ENCODE results near the gene ZHX3. TPM values are rescaled to one million over a fixed set of nuclear protein-coding genes. Genes with fewer than 3 reads are reported as not detected.

The ZHX3 gene
- total RNA-seq, 1 donor from 2014 or later = 53.3 TPM

DNA sequence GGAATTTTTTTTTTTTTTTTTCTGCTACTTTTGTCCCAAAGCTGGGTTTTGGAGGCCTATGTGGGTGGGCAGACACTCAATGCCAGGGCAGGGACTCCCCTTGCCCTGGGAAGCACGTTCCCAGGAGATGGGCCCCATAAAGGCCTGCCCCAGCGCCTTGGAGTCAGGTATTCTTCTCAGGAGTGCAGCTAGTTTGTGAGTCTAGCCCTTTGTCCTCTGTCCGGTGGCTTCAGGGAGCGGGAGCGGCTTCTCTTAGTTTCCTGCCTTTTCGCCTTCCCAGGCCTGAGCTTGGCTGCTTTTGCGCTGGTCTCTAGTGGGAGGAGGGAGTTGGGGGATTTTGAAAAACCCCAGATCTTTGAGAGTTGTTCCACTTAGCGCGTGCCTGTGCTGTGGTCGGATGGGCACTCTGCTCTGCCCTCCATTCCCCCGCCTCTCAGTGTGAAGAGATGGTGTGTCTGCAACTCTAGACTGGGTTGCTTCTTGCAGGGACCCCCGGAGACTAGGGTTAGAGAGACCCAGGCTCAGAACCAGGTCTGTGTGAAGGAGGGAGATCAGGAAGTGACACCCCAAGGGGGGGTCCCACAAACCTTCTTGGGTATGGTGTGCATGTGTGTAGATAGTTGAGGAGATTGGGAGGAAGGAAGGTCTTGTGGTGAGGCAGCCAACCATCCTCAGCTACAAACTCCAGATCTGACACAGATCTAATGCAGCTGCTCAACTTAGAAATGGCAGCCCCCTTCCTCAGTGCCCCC lies 178.9 kb downstream of the ZHX3 start:
- H3K27ac ChIP-seq = peak overlapping the region; percentile 95 to 98
- TF ChIP-seq, protein P1, sequence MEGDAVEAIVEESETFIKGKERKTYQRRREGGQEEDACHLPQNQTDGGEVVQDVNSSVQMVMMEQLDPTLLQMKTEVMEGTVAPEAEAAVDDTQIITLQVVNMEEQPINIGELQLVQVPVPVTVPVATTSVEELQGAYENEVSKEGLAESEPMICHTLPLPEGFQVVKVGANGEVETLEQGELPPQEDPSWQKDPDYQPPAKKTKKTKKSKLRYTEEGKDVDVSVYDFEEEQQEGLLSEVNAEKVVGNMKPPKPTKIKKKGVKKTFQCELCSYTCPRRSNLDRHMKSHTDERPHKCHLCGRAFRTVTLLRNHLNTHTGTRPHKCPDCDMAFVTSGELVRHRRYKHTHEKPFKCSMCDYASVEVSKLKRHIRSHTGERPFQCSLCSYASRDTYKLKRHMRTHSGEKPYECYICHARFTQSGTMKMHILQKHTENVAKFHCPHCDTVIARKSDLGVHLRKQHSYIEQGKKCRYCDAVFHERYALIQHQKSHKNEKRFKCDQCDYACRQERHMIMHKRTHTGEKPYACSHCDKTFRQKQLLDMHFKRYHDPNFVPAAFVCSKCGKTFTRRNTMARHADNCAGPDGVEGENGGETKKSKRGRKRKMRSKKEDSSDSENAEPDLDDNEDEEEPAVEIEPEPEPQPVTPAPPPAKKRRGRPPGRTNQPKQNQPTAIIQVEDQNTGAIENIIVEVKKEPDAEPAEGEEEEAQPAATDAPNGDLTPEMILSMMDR (IDR thresholded peaks at IDR 0.05) = no peak
- no peaks in the 10 kb centered on the region for H3K27me3 ChIP-seq
- no peaks in the 10 kb centered on the region for H3K9me3 ChIP-seq
- intact Hi-C loops (cut with DNase I) = loop anchor here (5.0 kb wide), 2 partner anchors 274 to 479 kb away; partner anchors contain the start of gene CHD6
- peak overlapping the region; percentile 86 to 99 for H3K4me3 ChIP-seq
- no peaks in the 10 kb centered on the region for H3K36me3 ChIP-seq
- no peak for DNase-seq (ENCODE audit: low spot score in 2 of 2)
- peaks cover 0 to 37% of the 10 kb centered on the region in 2 donors for H3K4me1 ChIP-seq

DNA sequence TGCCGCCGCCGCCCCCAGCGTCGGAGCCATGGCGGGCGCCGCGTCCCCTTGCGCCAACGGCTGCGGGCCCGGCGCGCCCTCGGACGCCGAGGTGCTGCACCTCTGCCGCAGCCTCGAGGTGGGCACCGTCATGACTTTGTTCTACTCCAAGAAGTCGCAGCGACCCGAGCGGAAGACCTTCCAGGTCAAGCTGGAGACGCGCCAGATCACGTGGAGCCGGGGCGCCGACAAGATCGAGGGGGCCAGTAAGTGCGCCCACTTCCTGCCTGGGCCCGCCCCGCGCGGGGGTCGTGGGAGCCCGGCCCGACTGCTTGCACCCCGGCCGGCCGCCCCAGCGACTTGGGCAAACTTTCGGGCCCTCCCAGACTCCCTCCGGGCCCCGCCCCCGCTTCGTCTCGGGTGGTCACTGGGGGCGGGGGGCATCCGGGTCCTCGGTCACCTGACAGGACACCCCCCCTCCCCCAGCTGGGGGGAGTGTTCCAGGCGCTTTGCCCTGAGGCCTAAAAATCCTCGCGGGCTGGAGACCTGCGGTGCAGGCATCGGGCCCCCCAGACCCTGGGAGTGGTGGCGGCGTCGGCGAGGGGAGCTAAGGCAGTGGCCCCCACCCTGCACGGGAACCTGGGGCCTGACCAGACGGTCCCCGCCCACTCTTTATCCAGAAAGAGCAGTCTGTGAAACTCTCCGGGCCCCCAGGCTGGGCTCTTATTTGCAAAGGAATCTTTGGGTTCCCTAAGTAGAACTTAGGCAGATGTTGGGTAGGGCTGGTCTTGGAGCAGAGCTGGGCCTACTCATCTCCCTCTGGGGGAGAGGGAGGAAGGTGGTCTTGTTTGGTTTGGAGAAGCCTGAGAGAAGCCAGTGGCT lies 179.7 kb downstream of the ZHX3 start:
- Histone ChIP-seq H3K27ac (peak overlapping the region; percentile 95 to 98), H3K4me3 (peak overlapping the region; percentile 86 to 99), H3K4me1 (peaks cover 0 to 35% of the 10 kb centered on the region in 2 donors), H3K36me3 (no peaks in the 10 kb centered on the region), H3K9me3 (no peaks in the 10 kb centered on the region), H3K27me3 (no peaks in the 10 kb centered on the region)
- intact Hi-C loops (cut with DNase I) = loop anchor here (1.0 to 5.0 kb wide), 5 partner anchors 35 to 479 kb away; partner anchors contain the start of genes CHD6, MAFB and TOP1
- TF ChIP-seq, protein P1 (IDR thresholded peaks at IDR 0.05) = no peak
- DNase-seq (ENCODE audit: low spot score in 2 of 2) = peak; percentile 20 to 87

- Histone ChIP-seq H3K27ac (peak within 1 kb of the TSS; percentile 98), H3K36me3 (no peaks in the 10 kb centered on the region), H3K4me1 (peaks cover 0 to 35% of the 10 kb centered on the region in 2 donors), H3K9me3 (no peaks in the 10 kb centered on the region), H3K4me3 (peak within 1 kb of the TSS; percentile 86 to 99), H3K27me3 (no peaks in the 10 kb centered on the region)
- intact Hi-C loops (cut with DNase I) = loop anchor here (1.0 to 5.0 kb wide), 5 partner anchors 36 to 480 kb away; partner anchors contain the start of genes CHD6, MAFB and TOP1
- TF ChIP-seq, protein P1 (IDR thresholded peaks at IDR 0.05) = peak in 1 of 3 experiments; percentile 20
- peak; percentile 46 to 94 for DNase-seq (ENCODE audit: low spot score in 2 of 2)
These were observed 180.6 kb downstream of the ZHX3 start, which contains the start of gene PLCG1 for GRCh38 chr20:41136680-41137613. TSS of gene PLCG1 (plus strand) at chr20:41137543. CDS start at chr20:41137642, 99 bp downstream.

DNA sequence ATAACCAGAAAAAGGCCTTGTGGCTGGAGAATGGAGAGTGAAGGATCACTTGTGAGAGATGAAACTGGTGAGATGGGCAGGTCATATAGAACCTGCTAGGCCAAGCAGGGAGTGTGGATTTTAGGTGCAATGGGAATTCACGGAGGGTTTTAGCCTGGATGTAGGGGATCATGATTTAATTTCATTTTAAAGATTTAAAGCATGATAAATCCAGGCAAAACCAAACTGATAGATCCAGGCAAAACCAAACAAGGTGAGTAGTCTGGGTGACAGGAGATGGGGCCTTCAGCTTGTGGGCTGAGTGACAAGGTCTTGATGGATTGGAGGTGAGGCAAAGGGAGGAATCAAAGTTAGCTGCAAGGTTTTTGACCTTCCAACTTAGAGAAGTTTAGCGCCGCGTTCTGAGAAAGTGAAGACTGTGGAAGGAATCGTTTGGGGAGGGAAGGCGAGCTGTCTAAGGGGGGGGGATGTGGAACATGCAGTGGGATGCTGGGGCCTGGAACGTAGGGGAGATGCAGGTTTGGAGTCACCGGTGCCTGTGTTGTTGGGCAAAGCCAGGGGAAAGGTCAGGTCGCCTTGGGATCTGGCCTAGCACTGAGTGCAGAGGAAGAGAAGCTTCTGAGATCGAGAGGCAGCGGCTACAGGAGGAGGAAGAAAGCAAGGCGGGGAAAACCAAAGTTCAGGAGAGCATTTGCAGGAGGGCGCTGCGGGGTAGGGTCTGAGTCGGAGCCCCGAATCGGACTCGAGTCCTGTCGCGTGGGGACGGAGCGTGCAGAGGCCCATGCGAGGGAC lies 181.4 kb downstream of the ZHX3 start:
- DNase-seq (ENCODE audit: low spot score in 2 of 2) = no peak
- Histone ChIP-seq H3K27ac (peak overlapping the region; percentile 98), H3K4me1 (peaks cover 0 to 31% of the 10 kb centered on the region in 2 donors), H3K36me3 (no peaks in the 10 kb centered on the region), H3K4me3 (peak overlapping the region; percentile 86 to 99), H3K27me3 (no peaks in the 10 kb centered on the region), H3K9me3 (no peaks in the 10 kb centered on the region)
- intact Hi-C loops (cut with DNase I) = loop anchor here (1.0 to 5.0 kb wide), 5 partner anchors 37 to 481 kb away; partner anchors contain the start of genes CHD6 and MAFB
- TF ChIP-seq, protein P1 (IDR thresholded peaks at IDR 0.05) = no peak
